ENCODE results near the gene KBTBD8.

KBTBD8 gene

GRCh38 chr3:67018105-67018788, 20.1 kb downstream of the KBTBD8 start:
- Histone ChIP-seq H3K36me3 (no peaks in the 10 kb centered on the region), H3K9me3 (no peaks in the 10 kb centered on the region), H3K4me3 (ENCODE audit: low read depth, low read length) (no peak overlapping the region), H3K4me1 (no peaks in the 10 kb centered on the region; the same call in none of the 2 replicates), H3K27me3 (no peaks in the 10 kb centered on the region)
- no peak for DNase-seq
- no peak for TF ChIP-seq CTCF (IDR thresholded peaks at IDR 0.05; ENCODE audit: low read depth, low read length)

- TF ChIP-seq CTCF (IDR thresholded peaks at IDR 0.05; ENCODE audit: low read depth, low read length): no peak
- Histone ChIP-seq H3K4me1 (no peaks in the 10 kb centered on the region; the same call in none of the 2 replicates), H3K4me3 (ENCODE audit: low read depth, low read length) (no peak overlapping the region), H3K27me3 (no peaks in the 10 kb centered on the region), H3K36me3 (no peaks in the 10 kb centered on the region), H3K9me3 (no peaks in the 10 kb centered on the region)
- DNase-seq: no peak
These were observed 20.9 kb downstream of the KBTBD8 start for GRCh38 chr3:67018789-67019526.

GRCh38 chr3:67028001-67028784, 30.1 kb downstream of the KBTBD8 start:
- H3K27me3 ChIP-seq: no peaks in the 10 kb centered on the region
- no peaks in the 10 kb centered on the region for H3K4me1 ChIP-seq
- no peak for TF ChIP-seq CTCF (IDR thresholded peaks at IDR 0.05; ENCODE audit: low read depth, low read length)
- no peak overlapping the region for H3K4me3 ChIP-seq (ENCODE audit: low read depth, low read length)
- no peaks in the 10 kb centered on the region for H3K9me3 ChIP-seq
- DNase-seq: no peak
- no peaks in the 10 kb centered on the region for H3K36me3 ChIP-seq

GRCh38 chr3:67030785-67031740, 33.0 kb downstream of the KBTBD8 start:
- no peak for DNase-seq
- no peaks in the 10 kb centered on the region for H3K4me1 ChIP-seq
- no peaks in the 10 kb centered on the region for H3K36me3 ChIP-seq
- TF ChIP-seq CTCF (IDR thresholded peaks at IDR 0.05; ENCODE audit: low read depth, low read length): no peak
- H3K4me3 ChIP-seq (ENCODE audit: low read depth, low read length): no peak overlapping the region
- H3K9me3 ChIP-seq: no peaks in the 10 kb centered on the region
- H3K27me3 ChIP-seq: no peaks in the 10 kb centered on the region; the same call in 1 of the 2 replicates

- Histone ChIP-seq H3K9me3 (no peaks in the 10 kb centered on the region), H3K36me3 (no peaks in the 10 kb centered on the region), H3K27me3 (no peaks in the 10 kb centered on the region; the same call in 1 of the 2 replicates), H3K4me3 (ENCODE audit: low read depth, low read length) (no peak overlapping the region), H3K4me1 (no peaks in the 10 kb centered on the region)
- TF ChIP-seq CTCF (IDR thresholded peaks at IDR 0.05; ENCODE audit: low read depth, low read length): no peak
- DNase-seq: no peak
These were observed 33.9 kb downstream of the KBTBD8 start for GRCh38 chr3:67031986-67032385.
